ENCODE measurements around the gene MAP3K21. TPM values are rescaled to one million over a fixed set of nuclear protein-coding genes. Genes with fewer than 3 reads are reported as not detected.

The MAP3K21 gene
- total and polyA plus RNA-seq, 7 experiments from 2014 or later, result 0.12 to 1.0 (median 0.82) TPM

DNA sequence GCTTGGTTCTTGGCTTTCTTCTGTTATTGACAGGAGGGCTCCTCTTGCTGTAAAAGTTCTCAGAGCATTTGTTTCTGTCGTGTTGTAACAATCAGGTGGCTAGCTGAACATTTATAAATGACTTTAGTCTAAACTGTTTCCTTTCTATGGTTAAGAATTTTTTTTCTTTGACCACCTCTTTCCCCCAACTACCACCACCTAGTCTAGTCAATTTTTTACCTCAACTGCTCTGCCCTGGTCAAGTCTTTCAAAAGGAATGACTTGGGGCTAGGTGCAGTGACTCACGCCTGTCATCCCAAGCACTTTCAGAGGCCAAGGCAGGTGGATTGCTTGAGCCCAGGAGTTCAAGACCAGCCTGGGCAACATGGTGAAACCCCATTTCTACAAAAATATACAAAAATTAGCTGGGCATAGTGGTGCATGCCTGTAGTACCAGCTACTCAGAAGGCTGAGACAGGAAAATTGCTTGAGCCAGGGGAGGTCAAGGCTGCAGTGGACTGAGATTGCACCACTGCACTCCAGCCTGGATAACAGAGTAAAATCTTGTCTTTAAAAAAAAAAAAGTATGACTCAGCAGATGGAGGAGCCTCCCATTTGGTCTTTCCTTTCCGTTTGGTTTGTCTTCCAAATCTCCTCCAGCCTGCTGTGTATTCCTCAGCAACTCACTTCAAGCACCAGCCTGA is 40.7 kb downstream of the MAP3K21 start:
- no peak overlapping the region for H3K27ac ChIP-seq (ENCODE audit: low read depth, low read length)
- H3K4me3 ChIP-seq (ENCODE audit: low read length), result no peak overlapping the region
- H3K9me3 ChIP-seq (ENCODE audit: control insufficient read depth in 2 of 3, low read length in 3 of 3), result no peaks in the 10 kb centered on the region
- no peaks in the 10 kb centered on the region for H3K9me3 Mint-ChIP-seq
- intact Hi-C loops (cut with micrococcal nuclease), result no loop called here
- CTCF ChIA-PET, result no interaction called here
- ATAC-seq (no peak), DNase-seq (no peak)
- no peaks in the 10 kb centered on the region for H3K36me3 ChIP-seq (ENCODE audit: control insufficient read depth in 2 of 3, insufficient read depth in 3 of 3, low read length in 3 of 3)
- H3K27me3 Mint-ChIP-seq, result peaks cover 0 to 9% (median 3%) of the 10 kb centered on the region in 5 donors
- H3K4me1 Mint-ChIP-seq, result no peaks in the 10 kb centered on the region
- no peaks in the 10 kb centered on the region for H3K27me3 ChIP-seq (ENCODE audit: control insufficient read depth in 2 of 2, insufficient read depth in 2 of 2, low read length in 2 of 2)
- no peaks in the 10 kb centered on the region for H3K4me1 ChIP-seq (ENCODE audit: control insufficient read depth in 2 of 2, insufficient read depth in 2 of 2, low read length in 2 of 2)
- POLR2A ChIA-PET, result interaction anchor here (0.7 kb wide), 1 partner anchor 1094 kb away, joined by 3 read pairs; no protein-coding TSS in a partner anchor
- H3K36me3 Mint-ChIP-seq, result no peaks in the 10 kb centered on the region
- H3K4me3 Mint-ChIP-seq, result no peak overlapping the region
- H3K27ac Mint-ChIP-seq, result no peak overlapping the region

DNA sequence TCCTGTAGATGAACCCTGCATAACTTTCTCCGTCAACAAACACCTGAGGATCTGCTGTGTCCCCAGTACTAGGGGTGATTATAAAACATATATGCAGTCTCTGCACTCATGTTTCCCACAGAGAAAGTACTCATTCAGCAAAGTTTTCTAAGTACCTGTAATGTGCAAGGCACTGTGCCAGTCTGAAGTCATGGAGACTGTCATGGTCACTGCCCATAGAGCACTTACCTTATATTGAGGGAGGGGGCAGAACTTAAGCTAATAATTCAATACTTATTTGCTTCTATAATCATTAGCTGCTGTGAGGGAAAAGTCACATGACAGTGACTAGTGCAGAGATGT is 41.2 kb downstream of the MAP3K21 start:
- Mint-ChIP-seq H3K4me3 (no peak overlapping the region), H3K4me1 (no peaks in the 10 kb centered on the region), H3K27ac (no peak overlapping the region), H3K27me3 (peaks cover 0 to 9% (median 3%) of the 10 kb centered on the region in 5 donors), H3K9me3 (no peaks in the 10 kb centered on the region), H3K36me3 (no peaks in the 10 kb centered on the region)
- H3K27ac ChIP-seq (ENCODE audit: low read depth, low read length), result no peak overlapping the region
- intact Hi-C loops (cut with micrococcal nuclease), result no loop called here
- H3K27me3 ChIP-seq (ENCODE audit: control insufficient read depth in 2 of 2, insufficient read depth in 2 of 2, low read length in 2 of 2), result no peaks in the 10 kb centered on the region
- POLR2A ChIA-PET, result no interaction called here
- H3K4me1 ChIP-seq (ENCODE audit: control insufficient read depth in 2 of 2, insufficient read depth in 2 of 2, low read length in 2 of 2), result no peaks in the 10 kb centered on the region
- H3K4me3 ChIP-seq (ENCODE audit: low read length), result no peak overlapping the region
- H3K9me3 ChIP-seq (ENCODE audit: control insufficient read depth in 2 of 3, low read length in 3 of 3), result no peaks in the 10 kb centered on the region
- CTCF ChIA-PET, result no interaction called here
- DNase-seq (no peak), ATAC-seq (no peak)
- no peaks in the 10 kb centered on the region for H3K36me3 ChIP-seq (ENCODE audit: control insufficient read depth in 2 of 3, insufficient read depth in 3 of 3, low read length in 3 of 3)

DNA sequence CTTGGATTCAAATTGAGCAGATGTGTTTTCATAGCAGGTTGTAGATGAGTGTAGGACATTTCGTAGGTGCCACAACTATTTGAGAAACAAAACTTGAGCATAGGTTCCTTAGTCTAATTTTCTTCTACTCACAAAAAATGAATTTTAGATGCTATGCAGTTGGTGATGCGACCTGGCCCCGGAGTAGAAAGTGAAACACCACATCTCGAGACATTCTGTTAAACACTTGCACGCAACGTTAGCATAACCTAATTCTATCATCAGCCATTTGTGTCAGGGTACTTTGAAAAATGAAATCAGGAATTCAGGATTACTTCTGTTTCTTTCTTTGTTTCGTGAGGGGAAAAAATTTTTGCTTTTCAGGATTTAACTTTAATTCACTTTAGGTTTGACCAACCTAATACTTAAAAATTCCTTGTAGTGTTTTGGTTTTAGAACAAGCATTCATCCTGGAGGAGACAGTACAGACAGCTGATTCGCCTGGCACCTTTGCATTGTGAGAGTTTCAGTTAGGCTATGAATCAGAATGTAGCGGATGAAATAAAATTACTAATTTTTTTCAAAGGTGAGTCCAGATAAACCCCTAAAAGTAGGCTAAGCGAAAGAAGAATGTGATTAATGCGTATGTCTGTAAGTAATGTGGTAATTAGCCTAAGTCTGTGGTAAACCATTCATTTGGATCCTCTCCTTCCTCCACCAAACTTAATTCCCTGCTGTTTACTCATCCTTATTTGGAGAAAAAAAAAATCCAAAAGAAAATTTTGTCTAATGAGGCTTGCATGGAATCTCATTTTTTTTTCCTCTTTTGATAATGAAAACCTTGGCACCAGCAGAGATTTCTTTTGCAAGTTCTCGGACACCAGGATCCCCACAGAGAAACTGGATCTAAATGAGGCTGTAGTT is 44.9 kb downstream of the MAP3K21 start:
- H3K4me1 Mint-ChIP-seq, result no peaks in the 10 kb centered on the region
- no peak overlapping the region for H3K4me3 ChIP-seq (ENCODE audit: low read length)
- H3K27me3 Mint-ChIP-seq, result peaks cover 0 to 3% (median 0%) of the 10 kb centered on the region in 5 donors
- no peaks in the 10 kb centered on the region for H3K36me3 Mint-ChIP-seq
- no peak overlapping the region for H3K27ac ChIP-seq (ENCODE audit: low read depth, low read length)
- no peaks in the 10 kb centered on the region for H3K4me1 ChIP-seq (ENCODE audit: control insufficient read depth in 2 of 2, insufficient read depth in 2 of 2, low read length in 2 of 2)
- no peaks in the 10 kb centered on the region for H3K36me3 ChIP-seq (ENCODE audit: control insufficient read depth in 2 of 3, insufficient read depth in 3 of 3, low read length in 3 of 3)
- DNase-seq (no peak), ATAC-seq (no peak)
- CTCF ChIA-PET, result no interaction called here
- no peaks in the 10 kb centered on the region for H3K9me3 ChIP-seq (ENCODE audit: control insufficient read depth in 2 of 3, low read length in 3 of 3)
- intact Hi-C loops (cut with micrococcal nuclease), result no loop called here
- no peak overlapping the region for H3K27ac Mint-ChIP-seq
- POLR2A ChIA-PET, result no interaction called here
- no peak overlapping the region for H3K4me3 Mint-ChIP-seq
- no peaks in the 10 kb centered on the region for H3K27me3 ChIP-seq (ENCODE audit: control insufficient read depth in 2 of 2, insufficient read depth in 2 of 2, low read length in 2 of 2)
- H3K9me3 Mint-ChIP-seq, result no peaks in the 10 kb centered on the region

DNA sequence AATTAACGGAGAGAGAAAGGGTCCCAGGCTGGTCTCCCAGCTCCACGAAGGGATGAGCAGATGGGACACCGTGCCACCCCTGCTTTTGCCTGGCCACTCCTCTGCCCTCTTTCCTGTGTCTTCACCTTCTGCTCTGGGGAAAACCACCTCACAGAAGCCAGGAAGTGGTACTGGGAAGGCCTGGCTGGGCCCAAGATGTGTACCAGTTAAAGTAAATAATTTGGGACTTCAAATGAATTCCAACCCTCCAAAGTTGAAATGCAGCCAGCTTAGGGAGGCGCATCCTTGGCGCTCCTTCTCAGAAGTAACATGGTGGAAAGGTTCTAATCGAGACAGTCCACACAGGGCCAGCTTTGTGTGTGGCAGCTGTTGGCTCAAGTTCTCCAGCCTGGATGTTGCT is 45.7 kb downstream of the MAP3K21 start:
- Histone ChIP-seq H3K36me3 (ENCODE audit: control insufficient read depth in 2 of 3, insufficient read depth in 3 of 3, low read length in 3 of 3) (no peaks in the 10 kb centered on the region), H3K4me3 (ENCODE audit: low read length) (no peak overlapping the region), H3K27ac (ENCODE audit: low read depth, low read length) (no peak overlapping the region), H3K4me1 (ENCODE audit: control insufficient read depth in 2 of 2, insufficient read depth in 2 of 2, low read length in 2 of 2) (no peaks in the 10 kb centered on the region), H3K27me3 (ENCODE audit: control insufficient read depth in 2 of 2, insufficient read depth in 2 of 2, low read length in 2 of 2) (no peaks in the 10 kb centered on the region), H3K9me3 (ENCODE audit: control insufficient read depth in 2 of 3, low read length in 3 of 3) (no peaks in the 10 kb centered on the region)
- Mint-ChIP-seq H3K27me3 (peaks cover 0 to 3% (median 0%) of the 10 kb centered on the region in 5 donors), H3K4me3 (no peak overlapping the region), H3K9me3 (no peaks in the 10 kb centered on the region), H3K36me3 (no peaks in the 10 kb centered on the region), H3K27ac (no peak overlapping the region), H3K4me1 (no peaks in the 10 kb centered on the region)
- ChIA-PET POLR2A (no interaction called here), CTCF (no interaction called here)
- no peak for ATAC-seq
- intact Hi-C loops (cut with micrococcal nuclease), result no loop called here
- no peak for DNase-seq

DNA sequence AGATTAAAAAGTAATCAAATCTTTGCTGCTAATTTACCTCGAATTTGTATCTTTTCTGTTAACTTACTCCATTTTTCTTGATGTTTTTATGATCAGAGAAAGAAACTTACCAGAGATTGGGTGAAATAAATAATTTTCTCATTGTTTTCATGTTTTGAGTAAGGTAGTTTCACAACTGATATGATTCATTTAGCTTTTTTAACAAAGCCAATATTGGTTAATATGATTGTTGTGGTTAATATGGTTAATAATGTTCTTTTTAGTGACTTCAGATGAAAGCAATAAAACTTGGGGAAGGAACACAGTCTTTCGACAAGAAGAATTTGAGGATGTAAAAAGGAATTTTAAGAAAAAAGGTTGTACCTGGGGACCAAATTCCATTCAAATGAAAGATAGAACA is 48.1 kb downstream of the MAP3K21 start:
- Mint-ChIP-seq H3K4me3 (no peak overlapping the region), H3K36me3 (no peaks in the 10 kb centered on the region), H3K4me1 (no peaks in the 10 kb centered on the region), H3K27ac (no peak overlapping the region), H3K9me3 (no peaks in the 10 kb centered on the region), H3K27me3 (peaks cover 0 to 3% (median 0%) of the 10 kb centered on the region in 5 donors)
- POLR2A ChIA-PET, result no interaction called here
- DNase-seq (no peak), ATAC-seq (no peak)
- Histone ChIP-seq H3K9me3 (ENCODE audit: control insufficient read depth in 2 of 3, low read length in 3 of 3) (no peaks in the 10 kb centered on the region), H3K27ac (ENCODE audit: low read depth, low read length) (no peak overlapping the region), H3K4me3 (ENCODE audit: low read length) (no peak overlapping the region), H3K4me1 (ENCODE audit: control insufficient read depth in 2 of 2, insufficient read depth in 2 of 2, low read length in 2 of 2) (no peaks in the 10 kb centered on the region), H3K36me3 (ENCODE audit: control insufficient read depth in 2 of 3, insufficient read depth in 3 of 3, low read length in 3 of 3) (no peaks in the 10 kb centered on the region), H3K27me3 (ENCODE audit: control insufficient read depth in 2 of 2, insufficient read depth in 2 of 2, low read length in 2 of 2) (no peaks in the 10 kb centered on the region)
- CTCF ChIA-PET, result interaction anchor here (0.6 kb wide), 1 partner anchor 409 kb away, joined by 3 read pairs; no protein-coding TSS in a partner anchor
- intact Hi-C loops (cut with micrococcal nuclease), result no loop called here

DNA sequence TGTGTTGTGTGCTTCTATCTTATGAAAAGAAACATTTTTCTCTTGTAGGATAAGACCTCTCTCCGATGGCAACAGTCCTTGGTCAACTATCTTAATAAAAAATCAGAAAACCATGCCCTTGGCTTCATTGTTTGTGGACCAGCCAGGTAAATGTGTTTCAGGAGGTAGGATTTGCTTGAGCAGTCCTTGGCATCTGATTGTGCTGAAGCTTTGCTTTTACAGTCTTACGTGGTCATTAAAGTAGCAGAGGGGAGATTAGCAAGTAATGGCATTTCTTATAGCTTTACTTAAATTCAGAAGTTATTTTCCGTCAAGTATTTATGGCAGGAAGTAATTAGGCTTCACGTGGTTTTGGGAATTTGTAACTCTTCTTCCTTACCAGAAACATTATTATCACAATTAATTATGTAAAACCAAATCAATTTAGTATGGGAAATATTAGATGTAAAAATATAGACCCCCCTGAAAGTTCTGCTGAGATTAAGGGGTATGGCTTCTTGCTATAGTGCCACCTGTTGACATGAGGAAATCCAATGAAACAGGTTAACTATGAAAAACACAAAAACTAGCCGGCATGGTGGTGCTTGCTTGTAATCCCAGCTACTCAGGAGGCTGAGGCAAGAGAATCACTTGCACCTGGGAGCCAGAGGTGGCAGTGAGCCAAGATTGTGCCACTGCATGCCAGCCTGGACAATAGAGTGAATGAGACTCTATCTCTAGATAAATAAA is 49.0 kb downstream of the MAP3K21 start:
- H3K27me3 Mint-ChIP-seq, result no peaks in the 10 kb centered on the region
- Histone ChIP-seq H3K27me3 (ENCODE audit: control insufficient read depth in 2 of 2, insufficient read depth in 2 of 2, low read length in 2 of 2) (no peaks in the 10 kb centered on the region), H3K9me3 (ENCODE audit: control insufficient read depth in 2 of 3, low read length in 3 of 3) (no peaks in the 10 kb centered on the region), H3K27ac (ENCODE audit: low read depth, low read length) (no peak overlapping the region), H3K4me1 (ENCODE audit: control insufficient read depth in 2 of 2, insufficient read depth in 2 of 2, low read length in 2 of 2) (no peaks in the 10 kb centered on the region), H3K4me3 (ENCODE audit: low read length) (no peak overlapping the region), H3K36me3 (ENCODE audit: control insufficient read depth in 2 of 3, insufficient read depth in 3 of 3, low read length in 3 of 3) (no peaks in the 10 kb centered on the region)
- H3K9me3 Mint-ChIP-seq, result no peaks in the 10 kb centered on the region
- ChIA-PET POLR2A (no interaction called here), CTCF (no interaction called here)
- H3K4me1 Mint-ChIP-seq, result no peaks in the 10 kb centered on the region
- H3K4me3 Mint-ChIP-seq, result no peak overlapping the region
- DNase-seq (no peak), ATAC-seq (no peak)
- intact Hi-C loops (cut with micrococcal nuclease), result no loop called here
- H3K27ac Mint-ChIP-seq, result no peak overlapping the region
- H3K36me3 Mint-ChIP-seq, result no peaks in the 10 kb centered on the region

Measured in naive thymus-derived CD4-positive, alpha-beta T cell (primary cell).